Smooth muscle cell of the brain vasculature (primary cell): ENCODE measurements around the gene TCP1.
"Not testable (repeated sequence)": the region's sequence is repeated elsewhere in the genome, so short reads cannot be mapped to it uniquely, and the experiment has no call there.

Experiments used
- DNase-seq: peaks from one replicate; pipeline ENCODE4 v3.0.0-alpha.2; 2012; ENCODE audit warnings: low read depth, low spot score

Gene TCP1

GRCh38 chr6:159789377-159790148, at the start of gene TCP1:
TCP1 (minus strand) TSS chr6:159789602; CDS start chr6:159789468, 134 bp downstream.
- DNase-seq: peak; percentile 99

GRCh38 chr6:159838020-159838744, 48.8 kb upstream of the TCP1 start:
- no peak for DNase-seq

GRCh38 chr6:159837511-159837910, 48.1 kb upstream of the TCP1 start:
- DNase-seq: no peak

- DNase-seq: no peak
These were observed 47.5 kb upstream of the TCP1 start for GRCh38 chr6:159836718-159837490.

- no peak for DNase-seq
These were observed 44.7 kb upstream of the TCP1 start for GRCh38 chr6:159833997-159834603.

GRCh38 chr6:159833556-159833955, 44.2 kb upstream of the TCP1 start:
- DNase-seq: no peak

GRCh38 chr6:159832946-159833345, 43.5 kb upstream of the TCP1 start:
- DNase-seq: no peak

- DNase-seq: no peak
These were observed 41.9 kb upstream of the TCP1 start for GRCh38 chr6:159831373-159831679.

GRCh38 chr6:159830501-159831372, 41.3 kb upstream of the TCP1 start:
- DNase-seq: no peak

- no peak for DNase-seq
These were observed 40.1 kb upstream of the TCP1 start for GRCh38 chr6:159829526-159829925.

- DNase-seq: no peak
These were observed 38.7 kb upstream of the TCP1 start for GRCh38 chr6:159828074-159828473.

GRCh38 chr6:159826968-159827647, 37.7 kb upstream of the TCP1 start:
- DNase-seq: no peak

GRCh38 chr6:159826004-159826403, 36.6 kb upstream of the TCP1 start:
- DNase-seq: no peak

- DNase-seq: not testable (repeated sequence)
These were observed 35.3 kb upstream of the TCP1 start for GRCh38 chr6:159824690-159825089.

GRCh38 chr6:159823953-159824352, 34.6 kb upstream of the TCP1 start:
- DNase-seq: no peak

GRCh38 chr6:159821726-159822125, 32.3 kb upstream of the TCP1 start:
- DNase-seq: no peak

- DNase-seq: no peak
These were observed 31.7 kb upstream of the TCP1 start for GRCh38 chr6:159821122-159821521.

- no peak for DNase-seq
These were observed 30.7 kb upstream of the TCP1 start for GRCh38 chr6:159819932-159820640.

- DNase-seq: no peak
These were observed 29.7 kb upstream of the TCP1 start for GRCh38 chr6:159819098-159819497.
